NT2/D1 (cell line): ENCODE data around the gene FAM163B.

Source experiments
- SUZ12 ChIP-seq: IDR thresholded peaks from 2 replicates; pipeline ENCODE4 v1.6.1; 2011; ENCODE audit not compliant: insufficient read length, insufficient read depth; ENCODE audit errors: extremely low read depth
- YY1 ChIP-seq: IDR thresholded peaks from 2 replicates; pipeline ENCODE4 v1.6.1; 2011; ENCODE audit not compliant: insufficient read length, insufficient read depth

DNA sequence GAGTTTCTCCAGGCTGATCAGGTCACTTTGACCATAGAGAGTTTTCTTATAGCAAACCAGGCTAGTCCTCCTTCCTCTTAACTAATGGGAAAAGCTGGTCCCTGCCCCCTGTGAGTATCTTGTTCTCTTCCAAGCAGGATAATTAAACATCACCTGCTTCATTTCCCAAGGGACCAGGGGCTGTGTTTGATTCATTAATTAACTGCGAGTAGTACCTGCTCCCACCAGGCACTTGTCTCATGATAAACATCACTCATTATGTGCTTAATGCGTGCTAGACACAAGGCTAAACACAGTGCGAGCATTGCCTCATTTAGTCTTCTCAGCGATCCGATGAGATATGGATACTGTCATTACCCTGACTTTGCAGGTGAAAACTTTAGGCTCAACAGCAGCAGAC, 1.7 kb upstream of the FAM163B start:
- no peak for TF ChIP-seq SUZ12
- TF ChIP-seq YY1, result no peak
